Stimulated activated CD4-positive, alpha-beta T cell treated with anti-CD3 and anti-CD28 coated beads, TNF-alpha, amount 100 ng/mL, for 48 hours (primary cell): ENCODE measurements around the gene TRAPPC6A.
"Not testable (repeated sequence)": the region's sequence is repeated elsewhere in the genome, so short reads cannot be mapped to it uniquely, and the experiment has no call there.

Experiments
- DNase-seq, 3 donors: peaks; one replicate each; pipeline ENCODE4 v3.0.0-alpha.2; 2020; ENCODE audit warnings: low read depth in 3 of 3

The TRAPPC6A gene

GRCh38 chr19:45130888-45131615 is 47.0 kb downstream of the TRAPPC6A start:
- DNase-seq, result no peak

- DNase-seq, result no peak
Measured at GRCh38 chr19:45130236-45130635, 47.8 kb downstream of the TRAPPC6A start.

- DNase-seq, result no peak
Measured at GRCh38 chr19:45128806-45129205, 49.2 kb downstream of the TRAPPC6A start.

- DNase-seq, result no peak
Measured at GRCh38 chr19:45128146-45128545, 49.9 kb downstream of the TRAPPC6A start.

- DNase-seq, result no peak
Measured at GRCh38 chr19:45126654-45127053, 51.4 kb downstream of the TRAPPC6A start.

- peak; percentile 49 to 70 (median 52) for DNase-seq
Measured at GRCh38 chr19:45125975-45126493, 52.0 kb downstream of the TRAPPC6A start.

- no peak for DNase-seq
Measured at GRCh38 chr19:45125360-45125759, 52.7 kb downstream of the TRAPPC6A start.

GRCh38 chr19:45124021-45124420 is 54.0 kb downstream of the TRAPPC6A start:
- DNase-seq, result no peak

- DNase-seq, result no peak
Measured at GRCh38 chr19:45123440-45123850, 54.6 kb downstream of the TRAPPC6A start.

GRCh38 chr19:45122832-45123231 is 55.2 kb downstream of the TRAPPC6A start:
- DNase-seq, result no peak

- no peak for DNase-seq
Measured at GRCh38 chr19:45121827-45122345, 56.2 kb downstream of the TRAPPC6A start.

- no peak for DNase-seq
Measured at GRCh38 chr19:45119582-45119981, 58.5 kb downstream of the TRAPPC6A start.

- not testable (repeated sequence) for DNase-seq
Measured at GRCh38 chr19:45118591-45119355, 59.3 kb downstream of the TRAPPC6A start.

- DNase-seq, result no peak
Measured at GRCh38 chr19:45118106-45118505, 59.9 kb downstream of the TRAPPC6A start.

GRCh38 chr19:45117671-45118070 is 60.4 kb downstream of the TRAPPC6A start:
- no peak for DNase-seq

GRCh38 chr19:45117167-45117594 is 60.9 kb downstream of the TRAPPC6A start:
- peak; percentile 43 to 71 (median 70) for DNase-seq

GRCh38 chr19:45115809-45116615 is 62.0 kb downstream of the TRAPPC6A start:
- DNase-seq, result no peak

GRCh38 chr19:45114116-45114515 is 63.9 kb downstream of the TRAPPC6A start:
- DNase-seq, result no peak

- no peak for DNase-seq
Measured at GRCh38 chr19:45113628-45114027, 64.4 kb downstream of the TRAPPC6A start.
